Gastroesophageal sphincter (tissue), 3 donors: Measurements from ENCODE around the gene PFKFB2.

ENCODE experiments used
- CTCF ChIP-seq, 4 experiments: fragments of 200-600 bp in 2 of 4; fragments of 450-650 bp in 2 of 4; sonication (generic) in 1 of 4; IDR thresholded peaks; one replicate each; pipeline ENCODE4 v1.5.1; 2017 to 2019; ENCODE audit warnings: antibody characterized with exemption in 4 of 4, mild to moderate bottlenecking in 2 of 4, moderate library complexity in 2 of 4
- POLR2AphosphoS5 ChIP-seq: sonication (generic); formaldehyde crosslinking; IDR thresholded peaks from one replicate; pipeline ENCODE4 v1.6.1; 2017; ENCODE audit warnings: antibody characterized with exemption

- TF ChIP-seq CTCF (IDR thresholded peaks at IDR 0.05) (no peak), POLR2AphosphoS5 (no peak)
Observed at GRCh38 chr1:207081088-207081487, 28.0 kb downstream of the PFKFB2 start.
